ENCODE data around the gene MCTP2. TPM values are rescaled to one million over a fixed set of nuclear protein-coding genes. Genes with fewer than 3 reads are reported as not detected.
A peak's percentile ranks its signal among the peaks of the same experiment; 100 is the strongest.

The MCTP2 gene
- total and polyA plus RNA-seq, 2 donors (not counting 1 experiment from before 2014, with no cell fraction given), result 38.3 to 64.8 TPM

DNA sequence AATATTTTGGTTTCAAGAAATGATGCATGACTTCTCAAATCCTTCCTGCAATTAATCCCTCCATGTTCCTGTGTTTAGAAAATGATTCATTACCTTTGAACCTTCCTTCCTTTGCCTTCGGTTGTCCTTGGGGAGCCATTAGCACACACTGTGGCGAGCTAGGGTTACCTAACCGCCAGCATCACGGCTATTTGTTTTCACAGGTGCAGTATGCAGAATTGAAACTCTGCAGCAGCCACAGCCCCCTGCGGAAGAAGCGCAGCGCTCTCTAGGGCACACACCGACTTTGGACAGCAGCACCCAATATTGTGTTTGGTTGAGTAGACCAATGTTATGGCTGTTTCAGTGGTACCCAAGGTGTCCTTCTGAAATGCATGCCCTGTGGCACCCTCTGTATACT lies 247.4 kb downstream of the MCTP2 start:
- peaks cover 7 to 47% of the 10 kb centered on the region in 2 experiments for H3K36me3 ChIP-seq (replicated peaks in 1 of 2; ENCODE audit: control extremely low read depth in 1 of 2, control insufficient read depth in 1 of 2, extremely low read depth in 1 of 2, insufficient read depth in 2 of 2, low read length in 1 of 2)
- H3K27ac ChIP-seq (ENCODE audit: low read length in 2 of 2), result no peak overlapping the region
- no peak overlapping the region for H3K4me2 ChIP-seq (replicated peaks; ENCODE audit: low read depth, low read length, poor library complexity, severe bottlenecking)
- intact Hi-C loops (cut with micrococcal nuclease), result no loop called here
- H3K9ac ChIP-seq (ENCODE audit: low read length), result no peak overlapping the region
- DNase-seq (peak; percentile 16), ATAC-seq (ENCODE audit: low read depth) (peak; percentile 24)
- CTCF ChIA-PET, result no interaction called here
- POLR2A ChIA-PET, result no interaction called here
- peaks cover 6% of the 10 kb centered on the region for H3K9me3 Mint-ChIP-seq (ENCODE audit: insufficient read depth)
- no peaks in the 10 kb centered on the region for H3K27me3 Mint-ChIP-seq
- no peaks in the 10 kb centered on the region for H3K79me2 ChIP-seq (ENCODE audit: control insufficient read depth, insufficient read depth, low read length)
- no peaks in the 10 kb centered on the region for H3K4me1 ChIP-seq (ENCODE audit: control insufficient read depth in 2 of 2, insufficient read depth in 2 of 2, low read length in 2 of 2)
- H3K27me3 ChIP-seq (replicated peaks in 1 of 4; ENCODE audit: control extremely low read depth in 1 of 4, control insufficient read depth in 3 of 4, insufficient read depth in 4 of 4, low read length in 3 of 4), result no peaks in the 10 kb centered on the region
- TF ChIP-seq, protein P1, sequence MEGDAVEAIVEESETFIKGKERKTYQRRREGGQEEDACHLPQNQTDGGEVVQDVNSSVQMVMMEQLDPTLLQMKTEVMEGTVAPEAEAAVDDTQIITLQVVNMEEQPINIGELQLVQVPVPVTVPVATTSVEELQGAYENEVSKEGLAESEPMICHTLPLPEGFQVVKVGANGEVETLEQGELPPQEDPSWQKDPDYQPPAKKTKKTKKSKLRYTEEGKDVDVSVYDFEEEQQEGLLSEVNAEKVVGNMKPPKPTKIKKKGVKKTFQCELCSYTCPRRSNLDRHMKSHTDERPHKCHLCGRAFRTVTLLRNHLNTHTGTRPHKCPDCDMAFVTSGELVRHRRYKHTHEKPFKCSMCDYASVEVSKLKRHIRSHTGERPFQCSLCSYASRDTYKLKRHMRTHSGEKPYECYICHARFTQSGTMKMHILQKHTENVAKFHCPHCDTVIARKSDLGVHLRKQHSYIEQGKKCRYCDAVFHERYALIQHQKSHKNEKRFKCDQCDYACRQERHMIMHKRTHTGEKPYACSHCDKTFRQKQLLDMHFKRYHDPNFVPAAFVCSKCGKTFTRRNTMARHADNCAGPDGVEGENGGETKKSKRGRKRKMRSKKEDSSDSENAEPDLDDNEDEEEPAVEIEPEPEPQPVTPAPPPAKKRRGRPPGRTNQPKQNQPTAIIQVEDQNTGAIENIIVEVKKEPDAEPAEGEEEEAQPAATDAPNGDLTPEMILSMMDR (IDR thresholded peaks at IDR 0.05), result no peak
- no peak for TF ChIP-seq EZH2 (IDR thresholded peaks at IDR 0.05; ENCODE audit: borderline replicate concordance, insufficient read depth, low read depth, low read length, poor library complexity, severe bottlenecking)
- H2AFZ ChIP-seq (ENCODE audit: insufficient read depth, low read depth, low read length, poor library complexity, severe bottlenecking), result no peak overlapping the region
- H3K27ac Mint-ChIP-seq, result no peak overlapping the region
- peaks cover 0 to 2% (median 0%) of the 10 kb centered on the region in 3 donors for H3K9me3 ChIP-seq (ENCODE audit: control extremely low read depth in 1 of 3, control insufficient read depth in 2 of 3, insufficient read depth in 1 of 3, low read length in 2 of 3)
- no peak overlapping the region for H3K4me3 Mint-ChIP-seq
- H3K4me3 ChIP-seq (ENCODE audit: control extremely low read depth in 1 of 5, extremely low read depth in 1 of 5, insufficient read depth in 1 of 5, low read depth in 2 of 5, low read length in 4 of 5), result no peak overlapping the region
- 60% methylated on average over 8 of the region's 8 CpGs for WGBS (ENCODE audit: insufficient coverage)
- H3K4me1 Mint-ChIP-seq, result peaks cover 5% of the 10 kb centered on the region
- H4K20me1 ChIP-seq (ENCODE audit: control insufficient read depth, insufficient read depth, low read length, poor library complexity, severe bottlenecking), result no peaks in the 10 kb centered on the region

DNA sequence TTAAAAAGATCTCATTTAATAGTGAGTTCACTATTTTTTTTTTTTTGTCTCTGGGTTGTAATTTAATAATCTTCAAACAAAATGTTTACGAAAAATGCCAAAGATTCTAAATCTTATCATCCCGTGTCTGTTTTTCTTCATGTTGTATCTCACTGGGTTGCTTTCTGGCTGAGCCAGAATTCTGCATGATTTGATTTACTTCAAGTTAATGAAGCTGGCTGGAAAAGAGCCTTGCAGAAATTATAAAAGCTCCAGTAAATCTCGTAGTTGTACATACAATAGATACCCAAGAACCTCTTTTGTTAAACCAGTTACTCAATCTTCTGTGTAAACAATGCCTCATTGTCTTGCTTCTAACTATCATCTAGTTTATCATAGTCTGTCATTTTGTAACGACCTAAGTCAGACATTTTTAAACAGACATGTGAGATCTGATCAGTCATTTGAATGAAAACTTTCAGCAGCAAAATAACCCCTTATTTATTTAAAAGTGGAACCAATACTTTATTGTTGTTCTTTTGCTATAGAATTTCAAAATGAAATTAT lies 249.0 kb downstream of the MCTP2 start:
- no peak overlapping the region for H3K9ac ChIP-seq (ENCODE audit: low read length)

More for the DNA sequence above, 249.0 kb downstream of the MCTP2 start:
- H2AFZ ChIP-seq (ENCODE audit: insufficient read depth, low read depth, low read length, poor library complexity, severe bottlenecking), result no peak overlapping the region
- ChIA-PET POLR2A (no interaction called here), CTCF (no interaction called here)
- no peak overlapping the region for H3K27ac ChIP-seq (ENCODE audit: low read length in 2 of 2)
- no peak overlapping the region for H3K4me3 Mint-ChIP-seq
- peaks cover 7 to 45% of the 10 kb centered on the region in 2 experiments for H3K36me3 ChIP-seq (replicated peaks in 1 of 2; ENCODE audit: control extremely low read depth in 1 of 2, control insufficient read depth in 1 of 2, extremely low read depth in 1 of 2, insufficient read depth in 2 of 2, low read length in 1 of 2)
- H3K9me3 Mint-ChIP-seq (ENCODE audit: insufficient read depth), result peaks cover 6% of the 10 kb centered on the region
- no peaks in the 10 kb centered on the region for H3K79me2 ChIP-seq (ENCODE audit: control insufficient read depth, insufficient read depth, low read length)
- TF ChIP-seq, protein P1 (IDR thresholded peaks at IDR 0.05), result no peak
- TF ChIP-seq EZH2 (IDR thresholded peaks at IDR 0.05; ENCODE audit: borderline replicate concordance, insufficient read depth, low read depth, low read length, poor library complexity, severe bottlenecking), result no peak
- DNase-seq (no peak), ATAC-seq (ENCODE audit: low read depth) (no peak)
- no peak overlapping the region for H3K27ac Mint-ChIP-seq
- no peaks in the 10 kb centered on the region for H4K20me1 ChIP-seq (ENCODE audit: control insufficient read depth, insufficient read depth, low read length, poor library complexity, severe bottlenecking)
- H3K4me3 ChIP-seq (ENCODE audit: control extremely low read depth in 1 of 5, extremely low read depth in 1 of 5, insufficient read depth in 1 of 5, low read depth in 2 of 5, low read length in 4 of 5), result no peak overlapping the region
- H3K4me2 ChIP-seq (replicated peaks; ENCODE audit: low read depth, low read length, poor library complexity, severe bottlenecking), result no peak overlapping the region
- no peaks in the 10 kb centered on the region for H3K27me3 ChIP-seq (replicated peaks in 1 of 4; ENCODE audit: control extremely low read depth in 1 of 4, control insufficient read depth in 3 of 4, insufficient read depth in 4 of 4, low read length in 3 of 4)
- 88% methylated on average over 1 of the region's 4 CpGs for WGBS (ENCODE audit: insufficient coverage)
- peaks cover 5% of the 10 kb centered on the region for H3K4me1 Mint-ChIP-seq
- H3K9me3 ChIP-seq (ENCODE audit: control extremely low read depth in 1 of 3, control insufficient read depth in 2 of 3, insufficient read depth in 1 of 3, low read length in 2 of 3), result peaks cover 0 to 10% (median 8%) of the 10 kb centered on the region in 3 donors
- intact Hi-C loops (cut with micrococcal nuclease), result no loop called here
- H3K27me3 Mint-ChIP-seq, result no peaks in the 10 kb centered on the region
- no peaks in the 10 kb centered on the region for H3K4me1 ChIP-seq (ENCODE audit: control insufficient read depth in 2 of 2, insufficient read depth in 2 of 2, low read length in 2 of 2)
